HEK293 (cell line): ENCODE measurements around the gene SLC28A3.

Source experiments
- CTCF ChIA-PET: fragments of 350-600 bp; formaldehyde crosslinking; extraction: SDS; loops from one replicate; lab custom pipeline; 2021; ENCODE audit warnings: antibody characterized with exemption; lab: Yijun Ruan, JAX
- POLR2A ChIA-PET: fragments of 300-600 bp; formaldehyde crosslinking; extraction: SDS; loops from one replicate; lab custom pipeline; 2020; ENCODE audit warnings: antibody characterized with exemption, inconsistent platforms; lab: Yijun Ruan, JAX
- H3K27ac ChIP-seq: fragments of 200-500 bp; sonication (Bioruptor generic); 2 replicates; pipeline ENCODE4 v1.5.1; 2014; ENCODE audit warnings: low read depth, low read length, control low read depth, inconsistent platforms; ENCODE audit errors: extremely low read depth
- H3K36me3 ChIP-seq, 2 experiments: fragments of 200-500 bp in 1 of 2; sonication (Bioruptor generic) in 1 of 2; 1 replicate in 1 of 2; 2 replicates in 1 of 2; pipeline ENCODE4 v1.5.1; 2014 to 2017; ENCODE audit warnings: inconsistent platforms in 2 of 2, low read length in 2 of 2; ENCODE audit not compliant: control insufficient read depth in 2 of 2, insufficient read depth in 1 of 2
- H3K4me1 ChIP-seq: fragments of 200-500 bp; sonication (Bioruptor generic); 2 replicates; pipeline ENCODE4 v1.5.1; 2014; ENCODE audit warnings: mild to moderate bottlenecking, low read length, inconsistent platforms; ENCODE audit not compliant: control insufficient read depth, insufficient read depth
- H3K4me3 ChIP-seq: 2 replicates; pipeline ENCODE4 v1.5.1; 2011; ENCODE audit warnings: low read depth, mild to moderate bottlenecking, control low read depth, low read length, moderate library complexity
- H3K9me3 ChIP-seq: fragments of 200-500 bp; sonication (Bioruptor generic); 2 replicates; pipeline ENCODE4 v1.5.1; 2014; ENCODE audit warnings: low read depth, low read length, inconsistent platforms; ENCODE audit not compliant: control insufficient read depth, insufficient read depth
- EGR2 ChIP-seq: fragments of 450-650 bp; formaldehyde crosslinking; IDR thresholded peaks from 2 replicates; pipeline ENCODE4 v1.5.1; 2016; ENCODE audit warnings: low read depth, missing biosample characterization, missing genetic modification characterization
- HOXD13 ChIP-seq: sonication (generic); formaldehyde crosslinking; IDR thresholded peaks from 2 replicates; pipeline ENCODE4 v1.8.0; 2022; ENCODE audit warnings: missing genetic modification reagents, borderline replicate concordance
- IKZF3 ChIP-seq: fragments of 450-650 bp; IDR thresholded peaks from 2 replicates; pipeline ENCODE4 v1.5.0; 2018; ENCODE audit warnings: missing biosample characterization, mild to moderate bottlenecking, missing genetic modification characterization, moderate library complexity
- YY2 ChIP-seq: fragments of 450-650 bp; formaldehyde crosslinking; IDR thresholded peaks from 2 replicates; pipeline ENCODE4 v1.5.1; 2016; ENCODE audit warnings: missing biosample characterization, missing genetic modification characterization
- ZBTB8A ChIP-seq: fragments of 450-650 bp; formaldehyde crosslinking; IDR thresholded peaks from 2 replicates; pipeline ENCODE4 v1.5.1; 2016; ENCODE audit warnings: missing biosample characterization, missing genetic modification characterization
- ZNF148 ChIP-seq: fragments of 450-650 bp; formaldehyde crosslinking; IDR thresholded peaks from 2 replicates; pipeline ENCODE4 v1.5.0; 2017; ENCODE audit warnings: missing biosample characterization, missing genetic modification characterization, borderline replicate concordance
- ZNF157 ChIP-seq: fragments of 450-650 bp; formaldehyde crosslinking; IDR thresholded peaks from 2 replicates; pipeline ENCODE4 v1.5.1; 2016; ENCODE audit warnings: missing biosample characterization, missing genetic modification characterization
- ZNF175 ChIP-seq: fragments of 450-650 bp; formaldehyde crosslinking; IDR thresholded peaks from 2 replicates; pipeline ENCODE4 v1.5.1; 2016; ENCODE audit warnings: missing biosample characterization, missing genetic modification characterization
- ZNF18 ChIP-seq: fragments of 450-650 bp; formaldehyde crosslinking; IDR thresholded peaks from 2 replicates; pipeline ENCODE4 v1.5.1; 2016; ENCODE audit warnings: missing biosample characterization, missing genetic modification characterization
- ZNF530 ChIP-seq: fragments of 450-650 bp; formaldehyde crosslinking; IDR thresholded peaks from 2 replicates; pipeline ENCODE4 v1.5.1; 2016; ENCODE audit warnings: low read depth, missing biosample characterization, missing genetic modification characterization
- ZNF548 ChIP-seq: fragments of 450-650 bp; formaldehyde crosslinking; IDR thresholded peaks from 2 replicates; pipeline ENCODE4 v1.5.1; 2016; ENCODE audit warnings: missing biosample characterization, missing genetic modification characterization
- ZNF621 ChIP-seq: fragments of 450-650 bp; formaldehyde crosslinking; IDR thresholded peaks from 2 replicates; pipeline ENCODE4 v1.5.1; 2017; ENCODE audit warnings: missing biosample characterization, missing genetic modification characterization
- ZNF843 ChIP-seq: fragments of 450-650 bp; formaldehyde crosslinking; IDR thresholded peaks from 2 replicates; pipeline ENCODE4 v1.5.1; 2016; ENCODE audit warnings: missing biosample characterization, missing genetic modification characterization
- TF ChIP-seq, protein P1 (sequence below): fragments of 450-650 bp; formaldehyde crosslinking; IDR thresholded peaks from 2 replicates; pipeline ENCODE4 v1.5.1; 2016; ENCODE audit warnings: missing biosample characterization, missing genetic modification characterization, low read depth
- TF ChIP-seq, protein P2 (sequence below): fragments of 450-650 bp; formaldehyde crosslinking; IDR thresholded peaks from 2 replicates; pipeline ENCODE4 v1.5.1; 2017; ENCODE audit warnings: missing biosample characterization, missing genetic modification characterization
- TF ChIP-seq, protein P3 (sequence below): fragments of 450-650 bp; formaldehyde crosslinking; IDR thresholded peaks from 2 replicates; pipeline ENCODE4 v1.5.1; 2016; ENCODE audit warnings: missing biosample characterization, missing genetic modification characterization
- TF ChIP-seq, protein P4 (sequence below): fragments of 450-650 bp; formaldehyde crosslinking; IDR thresholded peaks from 2 replicates; pipeline ENCODE4; 2016; ENCODE audit warnings: missing biosample characterization, missing genetic modification characterization
- TF ChIP-seq, protein P5 (sequence below): fragments of 450-650 bp; formaldehyde crosslinking; IDR thresholded peaks from 2 replicates; pipeline ENCODE4 v1.5.1; 2016; ENCODE audit warnings: missing biosample characterization, missing genetic modification characterization

The SLC28A3 gene

DNA sequence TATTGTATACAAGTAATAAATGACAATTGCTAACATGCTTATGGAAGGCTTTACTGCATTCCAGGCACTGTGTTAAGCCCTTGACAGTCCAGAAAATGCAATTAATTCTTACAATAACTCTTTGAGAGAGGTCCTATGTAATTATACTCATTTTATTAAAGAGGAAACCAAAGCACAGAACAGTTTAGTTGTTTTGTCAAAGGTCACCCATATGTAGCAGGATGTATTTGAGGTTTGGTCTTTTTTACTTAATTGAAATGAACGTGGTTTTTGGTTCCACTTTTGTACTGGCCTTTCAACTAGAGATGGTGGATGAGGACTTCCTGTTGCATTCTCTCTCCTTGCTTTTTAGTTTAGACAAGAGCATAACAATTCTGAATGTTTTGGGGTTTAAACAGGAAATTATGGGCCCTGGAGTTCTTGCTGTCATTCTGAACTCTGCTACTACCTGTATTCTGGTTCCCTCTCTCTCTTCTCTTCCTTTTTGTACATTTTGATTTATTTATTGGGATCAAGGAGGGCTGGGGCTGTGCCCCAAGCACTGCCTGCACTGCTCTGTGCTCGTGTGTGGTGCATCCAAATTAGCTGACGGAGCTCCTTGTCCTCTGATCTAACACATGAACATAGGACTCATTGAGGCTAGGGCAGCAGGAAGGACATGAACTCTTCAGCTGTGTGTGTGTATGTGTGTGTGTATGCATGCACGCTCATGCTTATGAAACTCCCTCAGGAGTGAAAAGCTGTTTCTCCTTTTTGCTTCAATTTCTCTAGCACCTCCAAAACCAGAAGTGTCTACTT, 47.4 kb downstream of the SLC28A3 start:
- no peaks in the 10 kb centered on the region for H3K9me3 ChIP-seq
- H3K4me1 ChIP-seq: no peaks in the 10 kb centered on the region
- no peak overlapping the region for H3K4me3 ChIP-seq
- ChIA-PET CTCF (interaction anchor here (0.6 to 1.9 kb wide), 6 partner anchors 26 to 1085 kb away, joined by 3 to 6 read pairs (median 3); no protein-coding TSS in a partner anchor), POLR2A (no interaction called here)
- no peaks in the 10 kb centered on the region for H3K36me3 ChIP-seq
- TF ChIP-seq ZNF175 (tag by site-specific recombination) (no peak), ZNF548 (tag by site-specific recombination) (no peak), ZNF530 (no peak), ZBTB8A (tag by site-specific recombination) (no peak), IKZF3 (no peak), EGR2 (tag by site-specific recombination) (no peak), HOXD13 (CRISPR knock-in tag) (no peak), ZNF157 (tag by site-specific recombination) (no peak)
- TF ChIP-seq, protein P1, sequence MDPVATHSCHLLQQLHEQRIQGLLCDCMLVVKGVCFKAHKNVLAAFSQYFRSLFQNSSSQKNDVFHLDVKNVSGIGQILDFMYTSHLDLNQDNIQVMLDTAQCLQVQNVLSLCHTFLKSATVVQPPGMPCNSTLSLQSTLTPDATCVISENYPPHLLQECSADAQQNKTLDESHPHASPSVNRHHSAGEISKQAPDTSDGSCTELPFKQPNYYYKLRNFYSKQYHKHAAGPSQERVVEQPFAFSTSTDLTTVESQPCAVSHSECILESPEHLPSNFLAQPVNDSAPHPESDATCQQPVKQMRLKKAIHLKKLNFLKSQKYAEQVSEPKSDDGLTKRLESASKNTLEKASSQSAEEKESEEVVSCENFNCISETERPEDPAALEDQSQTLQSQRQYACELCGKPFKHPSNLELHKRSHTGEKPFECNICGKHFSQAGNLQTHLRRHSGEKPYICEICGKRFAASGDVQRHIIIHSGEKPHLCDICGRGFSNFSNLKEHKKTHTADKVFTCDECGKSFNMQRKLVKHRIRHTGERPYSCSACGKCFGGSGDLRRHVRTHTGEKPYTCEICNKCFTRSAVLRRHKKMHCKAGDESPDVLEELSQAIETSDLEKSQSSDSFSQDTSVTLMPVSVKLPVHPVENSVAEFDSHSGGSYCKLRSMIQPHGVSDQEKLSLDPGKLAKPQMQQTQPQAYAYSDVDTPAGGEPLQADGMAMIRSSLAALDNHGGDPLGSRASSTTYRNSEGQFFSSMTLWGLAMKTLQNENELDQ (tag by site-specific recombination): no peak
- TF ChIP-seq, protein P2, sequence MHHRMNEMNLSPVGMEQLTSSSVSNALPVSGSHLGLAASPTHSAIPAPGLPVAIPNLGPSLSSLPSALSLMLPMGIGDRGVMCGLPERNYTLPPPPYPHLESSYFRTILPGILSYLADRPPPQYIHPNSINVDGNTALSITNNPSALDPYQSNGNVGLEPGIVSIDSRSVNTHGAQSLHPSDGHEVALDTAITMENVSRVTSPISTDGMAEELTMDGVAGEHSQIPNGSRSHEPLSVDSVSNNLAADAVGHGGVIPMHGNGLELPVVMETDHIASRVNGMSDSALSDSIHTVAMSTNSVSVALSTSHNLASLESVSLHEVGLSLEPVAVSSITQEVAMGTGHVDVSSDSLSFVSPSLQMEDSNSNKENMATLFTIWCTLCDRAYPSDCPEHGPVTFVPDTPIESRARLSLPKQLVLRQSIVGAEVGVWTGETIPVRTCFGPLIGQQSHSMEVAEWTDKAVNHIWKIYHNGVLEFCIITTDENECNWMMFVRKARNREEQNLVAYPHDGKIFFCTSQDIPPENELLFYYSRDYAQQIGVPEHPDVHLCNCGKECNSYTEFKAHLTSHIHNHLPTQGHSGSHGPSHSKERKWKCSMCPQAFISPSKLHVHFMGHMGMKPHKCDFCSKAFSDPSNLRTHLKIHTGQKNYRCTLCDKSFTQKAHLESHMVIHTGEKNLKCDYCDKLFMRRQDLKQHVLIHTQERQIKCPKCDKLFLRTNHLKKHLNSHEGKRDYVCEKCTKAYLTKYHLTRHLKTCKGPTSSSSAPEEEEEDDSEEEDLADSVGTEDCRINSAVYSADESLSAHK (tag by site-specific recombination): no peak
- TF ChIP-seq, protein P3, sequence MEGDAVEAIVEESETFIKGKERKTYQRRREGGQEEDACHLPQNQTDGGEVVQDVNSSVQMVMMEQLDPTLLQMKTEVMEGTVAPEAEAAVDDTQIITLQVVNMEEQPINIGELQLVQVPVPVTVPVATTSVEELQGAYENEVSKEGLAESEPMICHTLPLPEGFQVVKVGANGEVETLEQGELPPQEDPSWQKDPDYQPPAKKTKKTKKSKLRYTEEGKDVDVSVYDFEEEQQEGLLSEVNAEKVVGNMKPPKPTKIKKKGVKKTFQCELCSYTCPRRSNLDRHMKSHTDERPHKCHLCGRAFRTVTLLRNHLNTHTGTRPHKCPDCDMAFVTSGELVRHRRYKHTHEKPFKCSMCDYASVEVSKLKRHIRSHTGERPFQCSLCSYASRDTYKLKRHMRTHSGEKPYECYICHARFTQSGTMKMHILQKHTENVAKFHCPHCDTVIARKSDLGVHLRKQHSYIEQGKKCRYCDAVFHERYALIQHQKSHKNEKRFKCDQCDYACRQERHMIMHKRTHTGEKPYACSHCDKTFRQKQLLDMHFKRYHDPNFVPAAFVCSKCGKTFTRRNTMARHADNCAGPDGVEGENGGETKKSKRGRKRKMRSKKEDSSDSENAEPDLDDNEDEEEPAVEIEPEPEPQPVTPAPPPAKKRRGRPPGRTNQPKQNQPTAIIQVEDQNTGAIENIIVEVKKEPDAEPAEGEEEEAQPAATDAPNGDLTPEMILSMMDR (tag by site-specific recombination): no peak
- H3K27ac ChIP-seq: no peak overlapping the region

DNA sequence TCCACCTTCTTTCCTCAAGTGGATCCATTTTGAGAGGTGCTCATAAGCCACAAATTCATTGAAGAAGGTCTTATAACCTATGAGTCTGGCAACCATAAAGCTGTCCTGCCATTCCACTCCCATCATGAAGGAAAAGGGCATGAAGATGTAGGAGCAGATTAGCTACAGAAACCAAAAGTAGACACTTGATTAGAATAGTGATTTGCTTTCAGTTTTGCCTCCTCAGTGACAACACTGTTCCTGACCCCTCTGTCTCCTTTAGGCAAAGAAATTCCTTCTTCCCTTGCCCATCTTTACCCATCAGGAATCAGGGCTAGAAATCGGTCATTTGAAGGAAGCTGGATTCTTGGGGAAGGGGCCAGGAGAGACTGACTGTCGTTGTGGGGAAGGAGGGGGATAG, 55.2 kb downstream of the SLC28A3 start:
- CTCF ChIA-PET: interaction anchor here (0.9 to 1.2 kb wide), 3 partner anchors 9 to 28 kb away, joined by 3 to 8 read pairs (median 3); no protein-coding TSS in a partner anchor
- Histone ChIP-seq H3K9me3 (no peaks in the 10 kb centered on the region), H3K27ac (no peak overlapping the region), H3K4me3 (no peak overlapping the region), H3K36me3 (no peaks in the 10 kb centered on the region), H3K4me1 (no peaks in the 10 kb centered on the region)
- POLR2A ChIA-PET: no interaction called here
- TF ChIP-seq ZNF148 (tag by site-specific recombination) (no peak), YY2 (tag by site-specific recombination) (no peak), ZNF621 (tag by site-specific recombination) (no peak), ZNF843 (tag by site-specific recombination) (no peak), ZNF18 (tag by site-specific recombination) (no peak)
- TF ChIP-seq, protein P4, sequence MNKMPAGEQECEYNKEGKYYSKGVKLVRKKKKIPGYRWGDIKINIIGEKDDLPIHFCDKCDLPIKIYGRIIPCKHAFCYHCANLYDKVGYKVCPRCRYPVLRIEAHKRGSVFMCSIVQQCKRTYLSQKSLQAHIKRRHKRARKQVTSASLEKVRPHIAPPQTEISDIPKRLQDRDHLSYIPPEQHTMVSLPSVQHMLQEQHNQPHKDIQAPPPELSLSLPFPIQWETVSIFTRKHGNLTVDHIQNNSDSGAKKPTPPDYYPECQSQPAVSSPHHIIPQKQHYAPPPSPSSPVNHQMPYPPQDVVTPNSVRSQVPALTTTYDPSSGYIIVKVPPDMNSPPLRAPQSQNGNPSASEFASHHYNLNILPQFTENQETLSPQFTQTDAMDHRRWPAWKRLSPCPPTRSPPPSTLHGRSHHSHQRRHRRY (tag by site-specific recombination): no peak
- TF ChIP-seq, protein P5, sequence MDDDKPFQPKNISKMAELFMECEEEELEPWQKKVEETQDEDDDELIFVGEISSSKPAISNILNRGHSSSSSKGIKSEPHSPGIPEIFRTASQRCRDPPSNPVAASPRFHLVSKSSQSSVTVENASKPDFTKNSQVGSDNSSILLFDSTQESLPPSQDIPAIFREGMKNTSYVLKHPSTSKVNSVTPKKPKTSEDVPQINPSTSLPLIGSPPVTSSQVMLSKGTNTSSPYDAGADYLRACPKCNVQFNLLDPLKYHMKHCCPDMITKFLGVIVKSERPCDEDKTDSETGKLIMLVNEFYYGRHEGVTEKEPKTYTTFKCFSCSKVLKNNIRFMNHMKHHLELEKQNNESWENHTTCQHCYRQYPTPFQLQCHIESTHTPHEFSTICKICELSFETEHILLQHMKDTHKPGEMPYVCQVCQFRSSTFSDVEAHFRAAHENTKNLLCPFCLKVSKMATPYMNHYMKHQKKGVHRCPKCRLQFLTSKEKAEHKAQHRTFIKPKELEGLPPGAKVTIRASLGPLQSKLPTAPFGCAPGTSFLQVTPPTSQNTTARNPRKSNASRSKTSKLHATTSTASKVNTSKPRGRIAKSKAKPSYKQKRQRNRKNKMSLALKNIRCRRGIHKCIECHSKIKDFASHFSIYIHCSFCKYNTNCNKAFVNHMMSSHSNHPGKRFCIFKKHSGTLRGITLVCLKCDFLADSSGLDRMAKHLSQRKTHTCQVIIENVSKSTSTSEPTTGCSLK (tag by site-specific recombination): no peak
